Stimulated activated memory B cell treated with anti-CD40 and anti-IgM and Interleukin-4, amounts not matched to agents 10 μg/mL and 1 μg/mL and 100 μg/mL, for 72 hours (primary cell): ENCODE results near the gene RAB11FIP3.
A peak's percentile ranks its signal among the peaks of the same experiment; 100 is the strongest.

Experiments used
- ATAC-seq: fragments of 150-1000 bp; cut with Tn5 transposase; 2 replicates; pipeline ENCODE4 v1.10.0; 2021
- H3K27ac Mint-ChIP-seq: one replicate; pipeline ENCODE4 v1.8.0; 2022; ENCODE audit warnings: mild to moderate bottlenecking, mixed read lengths
- H3K27me3 Mint-ChIP-seq: one replicate; pipeline ENCODE4 v1.8.0; 2022; ENCODE audit warnings: mixed read lengths
- H3K36me3 Mint-ChIP-seq: one replicate; pipeline ENCODE4 v1.8.0; 2022; ENCODE audit warnings: mixed read lengths
- H3K4me1 Mint-ChIP-seq: one replicate; pipeline ENCODE4 v1.8.0; 2022; ENCODE audit warnings: mixed read lengths
- H3K4me3 Mint-ChIP-seq: one replicate; pipeline ENCODE4 v1.8.0; 2022; ENCODE audit warnings: mild to moderate bottlenecking, moderate library complexity, mixed read lengths
- H3K9me3 Mint-ChIP-seq: one replicate; pipeline ENCODE4 v1.8.0; 2022; ENCODE audit warnings: mixed read lengths

RAB11FIP3 gene

DNA sequence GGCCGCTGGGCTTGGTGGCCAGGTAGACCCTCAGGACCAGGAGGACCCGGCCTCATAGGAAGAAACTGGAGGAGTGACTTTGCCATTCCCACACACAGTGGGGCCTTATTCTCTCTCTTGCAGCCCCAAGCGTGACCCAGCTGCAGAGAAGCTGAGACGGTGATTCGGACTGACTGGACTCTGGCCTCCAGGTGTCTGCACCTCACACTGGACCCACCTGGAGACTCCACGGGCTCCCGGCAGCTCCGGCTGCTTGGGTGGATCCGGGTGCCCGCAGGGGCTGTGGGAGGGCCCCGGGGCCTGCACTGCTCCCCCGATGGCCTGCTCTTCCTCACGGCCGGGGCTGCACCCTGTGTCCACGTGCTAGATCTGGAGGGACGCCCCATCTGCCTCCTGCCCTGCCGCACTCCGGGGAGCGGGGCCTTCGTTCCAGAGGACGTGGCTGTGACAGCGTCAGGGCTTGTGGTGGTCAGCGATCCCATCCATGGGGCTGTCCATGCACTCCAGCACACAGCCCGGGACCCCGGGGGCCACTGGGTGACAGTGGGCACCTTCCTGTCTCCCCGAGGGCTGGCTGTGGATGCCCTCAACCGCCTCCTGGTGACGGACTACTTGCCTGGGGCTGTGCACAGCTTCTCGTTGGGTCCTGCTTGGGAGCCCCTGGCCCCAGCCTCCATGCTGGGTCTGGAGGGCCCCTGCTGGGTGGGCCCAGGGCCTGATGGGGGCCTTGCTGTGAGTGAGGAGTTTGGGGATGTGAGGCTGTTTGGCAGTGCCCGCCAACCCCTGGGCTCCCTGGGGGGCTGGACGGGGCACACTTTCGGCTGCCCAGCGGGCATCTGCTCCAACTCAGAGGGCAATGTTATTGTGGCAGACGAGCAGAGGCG is 142.2 kb downstream of the RAB11FIP3 start:
- Mint-ChIP-seq H3K4me1 (peaks cover 41% of the 10 kb centered on the region), H3K4me3 (peak overlapping the region; percentile 76), H3K36me3 (no peaks in the 10 kb centered on the region), H3K27ac (peak overlapping the region; percentile 92), H3K9me3 (no peaks in the 10 kb centered on the region), H3K27me3 (peaks cover 4% of the 10 kb centered on the region)
- ATAC-seq: no peak

DNA sequence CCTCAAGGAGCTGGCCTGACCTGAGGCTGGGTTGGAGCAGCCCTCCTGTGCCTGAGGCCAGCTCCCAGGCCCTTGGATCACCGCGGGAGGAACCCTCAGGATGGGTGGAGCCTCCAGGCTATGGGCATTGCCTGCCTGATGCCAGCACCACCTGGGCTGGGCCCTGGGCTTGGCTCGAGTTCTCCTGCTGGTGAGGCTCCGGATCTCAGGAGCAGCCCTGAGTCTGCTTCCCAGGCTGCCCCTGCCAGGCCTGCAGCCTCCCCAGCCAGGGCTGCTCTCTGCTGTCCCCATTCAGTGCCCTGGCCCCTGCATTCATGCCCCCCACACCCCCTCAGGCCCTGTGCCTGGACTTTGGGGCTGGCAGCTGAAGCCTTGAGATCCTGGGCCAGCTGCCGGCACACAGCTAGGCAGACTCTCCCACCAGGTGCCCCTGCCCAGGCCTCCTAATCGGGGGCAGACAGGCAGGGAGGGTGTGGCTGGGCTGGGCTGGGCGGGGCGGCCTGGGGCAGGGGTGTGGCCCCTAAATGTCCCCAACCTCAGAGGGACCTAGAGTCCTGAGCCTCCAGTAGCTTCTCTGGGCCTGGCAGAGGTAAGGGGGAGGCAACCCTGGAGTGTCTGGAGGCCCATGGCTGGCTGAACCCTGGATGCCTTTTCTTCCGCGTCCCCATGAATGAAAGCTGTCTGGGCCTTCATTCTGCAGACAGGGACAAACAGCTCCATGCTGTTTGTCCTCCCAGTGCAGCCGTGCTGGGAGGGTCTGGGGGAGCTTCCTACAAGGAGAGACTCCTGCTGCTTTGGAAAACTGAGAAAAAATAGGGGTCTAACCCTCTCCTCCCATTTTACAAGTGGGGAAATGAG is 143.2 kb downstream of the RAB11FIP3 start:
- Mint-ChIP-seq H3K27ac (peak overlapping the region; percentile 85), H3K36me3 (no peaks in the 10 kb centered on the region), H3K9me3 (no peaks in the 10 kb centered on the region), H3K4me3 (peak overlapping the region; percentile 87), H3K4me1 (peaks cover 41% of the 10 kb centered on the region), H3K27me3 (no peaks in the 10 kb centered on the region)
- ATAC-seq: no peak

DNA sequence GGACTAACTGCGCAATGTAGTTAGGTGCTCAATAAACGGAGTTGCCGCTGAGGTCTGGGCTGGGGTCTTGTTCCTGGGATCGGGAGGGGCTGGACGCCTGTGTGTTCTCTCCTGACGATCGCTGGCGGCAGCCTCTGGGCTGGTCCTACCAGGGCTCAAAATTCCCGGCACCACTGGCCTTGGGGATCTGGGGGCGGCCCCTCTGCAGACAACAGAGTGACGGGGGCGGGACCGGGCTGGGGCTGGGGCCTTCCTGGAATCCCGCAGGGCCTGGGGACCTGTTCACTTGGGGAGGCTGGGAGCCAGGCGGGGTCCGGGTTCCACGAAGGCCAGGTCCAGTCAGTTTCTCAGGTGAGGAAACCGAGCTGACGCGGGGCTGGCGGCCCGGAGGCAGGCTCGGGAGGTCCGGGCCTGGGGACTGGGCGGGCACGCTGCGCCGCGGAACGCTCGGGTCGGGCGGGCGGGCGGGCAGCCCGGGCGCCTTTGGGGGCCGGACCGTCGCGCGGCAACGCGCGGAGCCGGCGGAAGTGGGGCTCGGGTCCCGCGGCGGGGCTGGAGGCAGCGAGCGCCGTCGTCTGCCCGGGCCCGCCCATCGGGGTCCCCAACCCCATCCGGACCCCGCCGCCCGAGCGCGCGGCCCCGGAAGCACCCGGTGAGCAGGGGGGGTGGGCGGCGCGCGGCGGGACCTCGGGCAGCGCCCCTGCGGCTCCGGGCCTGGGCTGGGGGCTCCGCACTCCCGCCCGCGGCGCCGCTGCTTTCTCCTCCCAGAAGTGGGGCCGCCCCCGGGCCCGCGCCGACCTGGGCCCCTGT is 144.2 kb downstream of the RAB11FIP3 start, which contains the start of gene PIGQ:
Gene PIGQ, plus strand, starts transcription at position 524 of the 810 bp plus-strand sequence. CDS start 4,107 bp downstream, outside the sequence.
- ATAC-seq: peak; percentile 77
- Mint-ChIP-seq H3K4me3 (peak within 1 kb of the TSS; percentile 87), H3K9me3 (no peaks in the 10 kb centered on the region), H3K27ac (peak within 1 kb of the TSS; percentile 85), H3K27me3 (no peaks in the 10 kb centered on the region), H3K36me3 (no peaks in the 10 kb centered on the region), H3K4me1 (peaks cover 41% of the 10 kb centered on the region)
